22Rv1 (cell line): ENCODE measurements around the gene PGAM4.

Source experiments
- ZFX ChIP-seq: fragments of 450-650 bp; IDR thresholded peaks from 2 replicates; pipeline ENCODE4 v1.6.1; 2017; ENCODE audit warnings: antibody characterized with exemption, borderline replicate concordance
- TF ChIP-seq, protein P1 (sequence below): fragments of 450-650 bp; IDR thresholded peaks from 2 replicates; pipeline ENCODE4 v1.5.1; 2017; ENCODE audit warnings: mild to moderate bottlenecking

DNA sequence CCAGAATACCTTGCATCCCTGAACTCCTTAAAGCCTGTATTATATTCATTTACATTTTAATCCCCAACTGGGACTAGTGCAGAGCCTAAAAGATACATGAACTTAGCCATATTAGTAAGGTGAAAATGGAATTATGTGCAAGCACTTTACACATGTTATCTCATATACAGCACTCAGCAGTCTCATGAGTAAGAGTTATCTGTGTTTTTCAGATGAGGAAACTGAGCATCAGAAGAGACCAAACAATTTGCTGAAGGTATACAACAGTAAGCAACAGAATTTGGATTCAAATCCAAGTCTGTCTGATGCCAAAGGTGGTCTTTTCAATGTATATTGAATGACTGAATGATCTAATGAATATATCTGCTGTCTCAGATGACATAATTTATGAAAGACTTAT lies 46.7 kb downstream of the PGAM4 start:
- TF ChIP-seq, protein P1, sequence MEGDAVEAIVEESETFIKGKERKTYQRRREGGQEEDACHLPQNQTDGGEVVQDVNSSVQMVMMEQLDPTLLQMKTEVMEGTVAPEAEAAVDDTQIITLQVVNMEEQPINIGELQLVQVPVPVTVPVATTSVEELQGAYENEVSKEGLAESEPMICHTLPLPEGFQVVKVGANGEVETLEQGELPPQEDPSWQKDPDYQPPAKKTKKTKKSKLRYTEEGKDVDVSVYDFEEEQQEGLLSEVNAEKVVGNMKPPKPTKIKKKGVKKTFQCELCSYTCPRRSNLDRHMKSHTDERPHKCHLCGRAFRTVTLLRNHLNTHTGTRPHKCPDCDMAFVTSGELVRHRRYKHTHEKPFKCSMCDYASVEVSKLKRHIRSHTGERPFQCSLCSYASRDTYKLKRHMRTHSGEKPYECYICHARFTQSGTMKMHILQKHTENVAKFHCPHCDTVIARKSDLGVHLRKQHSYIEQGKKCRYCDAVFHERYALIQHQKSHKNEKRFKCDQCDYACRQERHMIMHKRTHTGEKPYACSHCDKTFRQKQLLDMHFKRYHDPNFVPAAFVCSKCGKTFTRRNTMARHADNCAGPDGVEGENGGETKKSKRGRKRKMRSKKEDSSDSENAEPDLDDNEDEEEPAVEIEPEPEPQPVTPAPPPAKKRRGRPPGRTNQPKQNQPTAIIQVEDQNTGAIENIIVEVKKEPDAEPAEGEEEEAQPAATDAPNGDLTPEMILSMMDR: no peak
- TF ChIP-seq ZFX: no peak
